Gastroesophageal sphincter (tissue), 3 donors: Measurements from ENCODE around the gene NTRK1.

ENCODE experiments used
- CTCF ChIP-seq, 4 experiments: fragments of 200-600 bp in 2 of 4; fragments of 450-650 bp in 2 of 4; sonication (generic) in 1 of 4; IDR thresholded peaks; one replicate each; pipeline ENCODE4 v1.5.1; 2017 to 2019; ENCODE audit warnings: antibody characterized with exemption in 4 of 4, mild to moderate bottlenecking in 2 of 4, moderate library complexity in 2 of 4
- POLR2A ChIP-seq, 2 donors: fragments of 450-650 bp; IDR thresholded peaks; one replicate each; pipeline ENCODE4 v1.6.1; 2017; ENCODE audit warnings: antibody characterized with exemption in 2 of 2, mild to moderate bottlenecking in 2 of 2, moderate library complexity in 1 of 2
- POLR2AphosphoS5 ChIP-seq: sonication (generic); formaldehyde crosslinking; IDR thresholded peaks from one replicate; pipeline ENCODE4 v1.6.1; 2017; ENCODE audit warnings: antibody characterized with exemption

GRCh38 chr1:156887734-156888133 lies 27.1 kb downstream of the NTRK1 start:
- TF ChIP-seq POLR2AphosphoS5 (no peak), CTCF (IDR thresholded peaks at IDR 0.05) (no peak), POLR2A (IDR thresholded peaks at IDR 0.05) (no peak)
